Measurements from ENCODE around the gene VPS4A.
"Not testable (repeated sequence)": the region's sequence is repeated elsewhere in the genome, so short reads cannot be mapped to it uniquely, and the experiment has no call there.

Gene VPS4A

DNA sequence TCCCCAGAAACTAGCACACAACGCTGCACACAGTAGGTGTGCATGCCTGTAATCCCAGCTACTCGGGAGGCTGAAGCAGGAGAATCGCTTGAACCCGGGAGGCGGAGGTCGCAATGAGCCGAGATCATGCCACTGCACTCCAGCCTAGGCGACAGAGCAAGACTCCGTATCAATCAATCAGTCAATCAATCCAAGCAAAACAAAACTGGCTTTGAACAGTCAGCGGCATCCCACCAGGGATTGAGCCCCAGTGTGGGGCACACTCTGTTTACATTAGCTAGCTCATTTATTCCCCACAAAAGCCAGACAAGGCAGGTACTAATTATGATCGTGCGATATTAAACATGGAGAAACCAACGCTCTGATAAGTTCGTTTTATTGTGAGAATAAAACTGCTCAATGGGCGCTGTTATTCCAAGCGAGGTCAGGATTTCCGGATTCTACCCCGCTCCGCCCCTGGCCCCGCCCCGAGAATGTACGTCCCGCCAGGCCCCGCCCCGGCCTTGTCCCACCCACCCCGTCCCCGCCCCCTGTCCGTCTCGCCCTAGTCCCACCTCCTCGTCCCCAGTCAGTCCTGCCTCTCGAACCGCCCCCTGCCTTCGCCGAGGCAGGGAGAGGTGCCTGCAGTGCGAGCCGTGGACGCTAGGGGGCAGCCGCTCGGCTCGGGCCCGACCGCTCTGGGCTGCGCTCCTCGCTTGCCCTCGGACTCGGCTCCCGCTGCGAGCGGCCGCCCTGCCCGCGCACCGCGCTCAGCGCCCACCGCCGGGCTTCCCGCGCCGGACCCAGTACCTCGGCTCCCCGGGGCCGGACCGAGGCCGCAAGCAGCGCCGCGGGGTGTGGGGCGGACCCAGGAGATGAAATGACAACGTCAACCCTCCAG, at the start of gene VPS4A:
TSS of gene VPS4A (plus strand) at position 698 of the 880 bp plus-strand sequence. CDS start at position 860, 162 bp downstream.
- DNase-seq, result peak; percentile 86

DNA sequence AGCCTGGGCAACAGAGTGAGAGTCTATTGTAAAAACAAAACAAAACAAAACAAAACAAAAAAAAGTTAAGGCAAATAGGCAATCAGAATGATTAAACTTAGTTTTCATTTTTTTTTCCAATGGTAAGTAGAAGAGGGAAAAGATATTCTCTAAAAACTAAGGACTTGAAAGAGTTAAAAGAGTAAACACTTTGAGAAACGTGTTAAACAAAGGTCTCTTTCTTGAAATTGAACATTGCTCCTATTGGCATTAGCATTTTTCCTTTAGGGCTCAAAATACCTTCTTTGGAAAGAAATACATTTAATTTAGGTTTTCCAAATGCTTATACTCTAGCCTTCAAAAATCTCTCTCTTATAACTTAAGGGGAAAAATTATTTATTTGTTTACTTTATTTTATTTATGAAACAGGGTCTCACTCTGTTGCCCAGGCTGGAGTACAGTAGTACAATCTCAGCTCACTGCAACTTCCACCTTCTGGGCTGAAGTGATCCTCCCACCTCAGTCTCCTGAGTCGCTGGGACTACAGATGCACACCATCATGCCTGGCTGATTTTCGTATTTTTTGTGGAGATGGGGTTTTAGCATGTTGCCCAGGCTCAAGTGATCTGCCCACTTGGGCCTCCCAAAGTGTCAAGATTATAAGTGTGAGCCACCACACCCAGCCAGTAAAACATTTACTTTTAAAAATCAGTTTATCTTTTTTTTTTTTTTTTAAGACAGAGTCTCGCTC, 44.7 kb upstream of the VPS4A start:
- no peak for DNase-seq

DNA sequence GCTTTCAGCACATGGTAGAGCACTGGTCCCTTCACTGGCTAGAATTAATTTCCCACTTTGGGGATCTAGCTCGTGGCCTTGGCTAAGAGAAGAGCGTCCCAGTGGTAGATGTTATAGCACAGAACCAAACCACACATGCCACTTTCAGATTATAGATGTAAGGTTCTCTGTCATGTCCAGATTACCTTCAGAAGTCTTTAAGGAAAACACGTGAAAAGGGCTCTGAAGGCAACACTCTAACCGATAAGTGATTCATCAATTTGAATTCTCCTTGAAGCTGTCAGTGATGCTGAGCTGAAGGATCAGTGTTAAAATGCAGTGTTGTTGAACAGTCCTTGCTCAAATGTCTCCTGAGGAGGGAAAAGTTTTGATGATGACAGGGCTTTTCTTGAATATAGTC, 43.5 kb upstream of the VPS4A start:
- no peak for DNase-seq

DNA sequence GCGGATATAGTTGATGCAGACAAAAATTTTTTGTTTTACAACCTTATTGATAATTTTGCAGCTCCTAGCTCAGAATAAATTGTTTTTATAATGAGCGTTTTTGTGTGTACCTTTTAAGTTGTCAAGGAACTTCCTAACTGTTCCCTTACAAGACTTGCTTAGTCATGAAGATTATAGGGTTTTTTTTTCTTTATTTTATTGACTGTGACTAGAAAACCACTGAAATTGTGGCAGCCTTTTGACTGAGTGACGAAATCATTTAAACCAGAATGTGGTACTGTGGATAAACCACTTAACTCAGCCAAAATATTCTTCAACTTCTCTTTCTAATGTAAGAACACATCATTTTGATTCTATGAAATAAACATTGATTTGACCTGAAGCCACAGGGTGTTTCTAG, 40.8 kb upstream of the VPS4A start:
- no peak for DNase-seq

DNA sequence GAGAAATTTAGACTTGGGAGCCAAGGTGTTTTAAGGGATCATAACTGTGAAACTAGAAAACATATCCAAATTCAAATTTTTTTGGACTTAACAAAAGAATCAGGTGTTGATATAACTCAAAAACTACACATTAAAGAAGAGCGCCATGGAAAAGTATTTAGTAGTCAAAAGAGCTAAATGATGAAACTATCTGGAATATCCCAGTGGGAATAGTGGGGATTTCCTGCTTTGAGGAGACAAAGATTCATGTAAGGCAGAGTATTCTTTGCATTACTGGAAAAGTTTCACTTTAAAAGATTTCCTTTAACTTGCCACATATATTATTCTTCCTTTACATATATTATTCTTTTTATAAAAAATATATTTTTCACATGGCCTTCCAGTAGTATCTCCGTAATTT, 40.3 kb upstream of the VPS4A start:
- no peak for DNase-seq

DNA sequence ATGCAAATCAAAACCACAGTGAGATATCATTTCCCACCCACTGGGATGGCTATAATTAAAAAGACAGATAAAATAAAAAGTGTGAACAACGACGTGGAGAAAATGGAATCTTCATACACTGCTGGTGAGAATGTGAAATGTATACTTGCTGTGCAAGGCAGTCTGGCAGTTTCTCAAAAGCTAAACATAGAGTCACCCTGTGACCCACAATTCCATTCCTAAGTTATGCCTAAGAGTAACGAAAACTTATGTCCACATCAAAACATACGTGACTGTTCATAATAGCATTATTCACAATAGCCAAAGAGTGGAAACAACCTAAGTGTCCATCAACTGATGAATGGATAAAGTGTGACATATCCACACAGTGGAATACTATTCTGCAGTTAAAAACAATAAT, 38.1 kb upstream of the VPS4A start:
- DNase-seq, result no peak

DNA sequence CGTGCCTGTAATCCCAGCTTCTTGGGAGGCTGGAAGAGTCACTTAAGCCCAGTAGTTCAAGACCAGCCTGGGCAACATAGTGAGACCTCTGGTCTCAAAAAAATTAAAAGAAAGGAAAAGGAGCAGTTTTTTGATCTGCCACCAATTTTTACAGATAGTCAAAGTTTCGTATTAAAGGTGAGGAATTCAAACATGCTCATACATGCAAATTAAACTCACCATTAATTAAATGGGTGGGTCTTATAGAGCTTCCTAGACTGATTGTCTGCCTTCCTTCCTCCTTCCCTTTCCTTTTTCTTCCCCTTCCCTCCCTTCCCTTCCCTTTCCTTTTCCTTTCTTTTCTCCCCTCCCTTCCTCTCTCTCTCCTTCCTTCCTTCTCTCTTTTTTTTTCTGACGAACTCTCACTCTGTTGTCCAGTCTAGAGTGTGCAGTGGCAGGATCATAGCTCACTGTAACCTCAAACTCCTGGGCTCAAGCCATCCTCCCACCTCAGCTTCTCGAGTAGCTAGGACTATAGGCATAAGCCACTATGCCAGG, 36.4 kb upstream of the VPS4A start:
- DNase-seq, result no peak

DNA sequence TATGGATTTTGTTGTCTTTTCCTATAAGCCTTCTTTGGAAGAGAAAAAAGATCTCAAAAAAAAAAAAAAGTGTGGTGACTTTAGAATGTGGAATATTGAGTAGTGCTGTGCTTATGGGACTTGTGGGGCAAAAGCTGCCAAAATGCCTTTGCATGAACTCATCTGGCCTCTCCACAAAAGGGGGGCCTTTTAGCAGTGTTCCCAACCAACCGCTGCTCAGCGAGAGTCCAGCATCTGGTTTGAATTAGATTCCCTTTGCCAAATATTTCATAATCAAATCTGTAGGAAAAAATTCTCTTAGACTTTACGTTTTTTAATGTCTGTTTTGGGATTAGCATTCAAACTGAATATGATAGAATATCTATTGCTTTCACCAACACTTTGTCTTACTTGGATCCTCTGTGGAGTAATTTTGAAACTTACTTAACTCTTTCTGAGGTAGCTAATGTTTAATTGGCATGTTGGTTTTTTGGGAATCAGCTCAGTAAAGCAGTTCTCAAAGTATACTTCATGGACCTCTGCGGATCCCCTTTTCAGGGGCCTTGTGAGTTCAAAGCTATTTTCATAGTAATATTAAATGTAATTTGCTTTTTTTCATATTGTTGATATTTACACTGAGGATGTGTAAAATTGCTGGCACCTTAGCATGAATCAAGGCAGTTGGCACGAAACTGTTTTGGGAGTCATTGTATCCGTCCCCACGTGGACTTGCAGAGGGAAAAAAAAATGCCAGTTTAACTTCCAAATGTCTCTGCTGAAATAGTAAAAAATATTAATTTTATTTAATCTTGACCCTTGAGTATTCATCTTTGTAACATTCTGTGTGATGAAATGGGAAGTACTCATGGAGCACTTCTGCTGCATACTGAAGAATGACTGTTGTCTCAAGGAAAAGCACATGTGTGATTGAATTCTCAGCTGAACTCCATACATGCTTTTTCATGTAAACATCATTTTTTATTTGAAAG, 34.7 kb upstream of the VPS4A start:
- DNase-seq, result peak; percentile 91

DNA sequence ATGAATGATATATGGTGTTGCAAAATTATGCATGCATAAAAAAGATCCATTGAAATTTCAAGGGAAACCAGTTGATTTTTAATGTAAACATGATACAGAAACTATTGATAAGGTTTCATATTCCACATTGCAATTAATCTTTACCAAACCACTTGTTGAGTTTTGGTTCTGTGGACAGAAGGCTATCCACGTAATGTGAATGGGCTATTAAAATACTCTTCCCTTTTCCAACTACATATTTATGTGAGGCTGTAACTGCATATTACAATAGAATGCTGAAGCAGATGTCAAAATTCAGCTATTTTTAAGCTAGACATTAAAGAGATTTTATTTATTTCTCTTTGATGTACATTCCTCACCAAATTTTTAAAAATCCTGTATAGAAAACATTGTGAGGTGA, 33.7 kb upstream of the VPS4A start:
- DNase-seq, result no peak

DNA sequence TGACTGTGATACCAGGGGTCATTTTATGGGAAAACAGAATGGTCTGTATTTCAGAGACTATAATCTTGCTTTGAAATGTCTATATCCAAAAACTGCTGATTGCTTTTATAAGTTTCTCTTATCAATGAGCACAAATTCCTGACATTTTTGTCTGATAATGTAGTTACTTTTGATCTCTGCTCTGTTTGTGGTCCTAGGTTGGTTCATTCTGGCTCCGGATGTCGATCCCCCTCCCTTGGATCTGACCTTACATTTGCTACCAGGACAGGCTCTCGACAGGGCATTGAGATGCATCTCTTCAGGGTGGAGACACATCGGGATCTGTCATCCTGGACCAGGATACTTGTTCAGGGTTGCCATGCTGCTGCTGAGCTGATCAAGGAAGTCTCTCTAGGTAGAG, 27.3 kb upstream of the VPS4A start:
- DNase-seq, result no peak

DNA sequence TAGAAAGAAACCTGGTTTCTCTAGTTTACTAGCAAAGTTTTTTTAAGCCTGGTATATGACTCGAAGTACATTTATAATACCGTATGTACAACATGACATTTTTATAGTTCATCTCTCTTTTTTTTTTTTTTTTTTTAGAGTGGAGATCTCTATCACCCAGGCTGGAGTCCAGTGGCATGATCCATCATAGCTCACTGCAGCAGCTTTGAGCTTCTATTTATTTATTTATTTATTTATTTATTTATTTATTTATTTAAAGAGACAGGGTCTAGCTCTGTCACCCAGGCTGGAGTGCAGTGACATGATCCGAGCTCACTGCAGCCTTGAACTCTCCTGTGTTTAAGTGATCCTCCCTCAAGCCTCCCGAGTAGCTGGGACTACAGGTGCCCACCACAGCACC, 25.9 kb upstream of the VPS4A start:
- DNase-seq, result no peak

DNA sequence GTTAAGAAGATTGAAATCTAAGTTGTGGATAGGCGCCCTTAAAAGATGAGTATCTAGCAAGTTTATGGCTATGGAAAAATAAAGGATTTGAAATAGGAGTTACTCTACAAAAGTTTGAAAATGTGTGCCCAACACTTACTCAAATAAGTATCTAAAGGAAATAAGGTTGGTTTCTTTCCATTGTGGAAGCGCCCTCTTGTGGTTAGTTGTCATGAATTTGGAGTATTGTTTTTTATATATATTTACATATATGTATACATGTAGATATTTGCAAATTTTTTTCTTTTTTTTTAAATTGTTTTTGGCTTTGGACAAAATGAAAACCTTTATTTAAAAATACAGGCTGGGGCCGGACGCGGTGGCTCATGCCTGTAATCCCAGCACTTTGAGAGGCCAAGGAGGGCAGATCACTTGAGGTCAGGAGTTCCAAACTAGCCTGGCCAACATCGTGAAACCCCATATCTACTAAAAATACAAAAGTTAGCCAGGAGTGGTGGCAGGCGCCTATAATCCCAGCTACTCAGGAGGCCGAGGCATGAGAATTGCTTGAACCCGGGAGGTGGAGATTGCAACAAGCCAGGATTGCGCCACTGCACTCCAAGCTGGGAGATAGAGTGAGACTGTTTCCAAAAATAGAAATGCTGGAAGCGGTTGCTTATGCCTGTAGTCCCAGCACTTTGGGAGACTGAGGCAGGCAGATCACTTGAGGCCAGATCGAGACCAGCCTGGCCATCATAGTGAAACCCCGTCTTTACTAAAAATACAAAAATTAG, 24.0 kb upstream of the VPS4A start:
- DNase-seq, result peak; percentile 54

DNA sequence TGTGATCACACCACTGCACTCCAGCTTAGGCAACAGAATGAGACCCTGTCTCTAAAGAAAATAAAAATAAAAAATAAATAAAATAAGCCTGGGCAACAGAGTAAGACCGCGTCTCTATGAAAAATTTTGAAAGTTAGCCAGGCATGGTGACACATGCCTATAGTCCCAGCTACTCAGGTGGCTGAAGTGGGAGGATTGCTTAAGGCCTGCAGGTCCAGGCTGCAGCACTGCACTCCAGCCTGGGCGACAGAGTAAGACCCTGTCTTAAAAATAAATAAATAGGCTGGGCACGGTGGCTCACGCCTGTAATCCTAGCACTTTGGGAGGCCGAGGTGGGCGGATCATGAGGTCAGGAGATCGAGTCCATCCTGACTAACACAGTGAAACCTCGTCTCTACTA, 19.5 kb upstream of the VPS4A start:
- DNase-seq, result not testable (repeated sequence)

DNA sequence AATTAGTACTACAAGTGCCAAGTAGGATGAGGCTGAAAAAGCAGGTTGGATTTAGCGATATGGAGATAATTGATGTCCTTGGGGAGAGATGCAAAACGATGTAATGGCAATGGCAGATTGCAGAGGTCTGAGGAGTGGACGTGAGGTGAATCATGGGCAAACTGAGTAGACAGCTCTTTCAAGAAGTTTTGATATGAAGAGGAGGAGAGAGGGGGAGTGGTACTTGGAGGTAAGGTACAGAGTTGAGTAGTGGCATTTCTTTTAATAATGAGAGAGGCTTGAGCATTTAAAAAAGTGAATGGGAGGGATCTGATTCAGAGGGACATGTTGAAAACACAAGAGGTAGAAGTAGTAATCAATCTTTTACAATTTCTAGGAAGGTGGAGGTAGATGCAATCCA, 17.7 kb upstream of the VPS4A start:
- no peak for DNase-seq

DNA sequence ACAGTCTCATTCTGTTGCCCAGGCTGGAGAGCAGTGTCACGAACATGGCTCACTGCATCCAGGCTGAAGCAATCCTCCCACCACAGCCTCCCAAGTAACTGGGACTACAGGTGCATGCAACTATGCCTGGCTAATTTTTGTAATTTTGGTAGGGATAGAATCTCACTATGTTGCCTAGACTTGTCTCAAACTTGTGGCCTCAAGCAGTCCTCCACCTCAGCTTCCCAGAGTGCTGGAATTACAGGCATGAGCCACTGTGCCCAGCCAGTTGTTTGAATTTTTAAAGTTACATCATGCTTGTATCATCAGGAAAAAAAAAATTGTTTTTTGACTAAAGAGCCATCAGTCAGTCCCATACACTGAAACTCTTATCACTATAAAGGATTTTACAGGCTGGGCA, 17.1 kb upstream of the VPS4A start:
- no peak for DNase-seq

DNA sequence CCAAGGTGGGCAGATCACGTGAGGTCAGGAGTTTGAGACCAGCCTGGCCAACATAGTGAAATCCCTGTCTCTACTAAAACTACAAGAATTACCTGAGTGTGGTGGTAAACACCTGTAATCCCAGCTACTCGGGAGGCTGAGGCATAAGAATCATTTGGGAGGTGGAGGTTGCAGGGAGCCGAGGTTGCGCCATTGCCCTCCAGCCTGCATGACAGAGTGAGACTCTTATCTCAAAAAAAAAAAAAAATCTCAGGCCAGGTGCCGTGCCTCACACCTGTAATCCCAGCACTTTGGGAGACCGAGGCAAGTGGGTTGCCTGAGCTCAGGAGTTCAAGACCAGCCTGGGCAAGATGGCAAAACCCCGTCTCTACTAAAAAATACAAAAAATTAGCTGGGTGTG, 14.4 kb upstream of the VPS4A start:
- not testable (repeated sequence) for DNase-seq

DNA sequence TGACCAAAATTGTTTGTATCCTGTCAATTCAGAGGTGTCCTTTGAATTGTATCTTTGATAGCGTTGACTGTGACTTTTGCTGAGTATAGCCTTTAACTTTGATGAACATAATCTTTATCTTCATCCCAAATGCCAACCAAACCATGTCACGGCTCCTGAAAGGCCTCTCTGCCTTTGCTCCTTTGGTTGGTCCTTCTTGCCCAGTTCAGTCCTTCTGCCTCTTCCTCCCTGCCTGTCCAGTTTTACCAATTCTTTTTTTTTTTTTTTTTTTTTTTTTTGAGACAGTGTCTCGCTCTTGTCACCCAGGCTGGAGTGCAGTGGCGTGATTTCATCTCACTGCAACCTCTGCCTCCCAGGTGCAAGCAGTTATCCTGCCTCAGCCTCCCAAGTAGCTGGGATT, 12.9 kb upstream of the VPS4A start:
- no peak for DNase-seq

DNA sequence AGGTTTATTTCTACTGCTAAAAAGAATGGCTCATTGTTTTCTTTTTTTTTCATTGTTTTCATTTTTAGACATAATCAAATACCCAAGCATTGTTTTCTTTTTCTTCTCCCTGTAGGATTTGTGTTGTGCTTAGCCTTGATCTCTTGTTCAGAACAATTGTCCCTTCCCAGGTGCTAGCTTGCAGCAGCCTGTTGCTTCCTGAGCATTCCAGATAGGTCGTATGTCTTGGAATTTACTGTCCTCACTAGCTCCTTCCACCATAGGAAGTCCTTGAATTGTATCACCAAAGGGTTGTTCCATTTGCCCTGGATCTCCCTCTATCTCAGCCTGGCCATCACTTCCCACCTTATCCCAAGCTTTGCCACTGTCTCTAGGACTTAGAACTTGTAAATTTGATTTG, 10.0 kb upstream of the VPS4A start:
- DNase-seq, result no peak

DNA sequence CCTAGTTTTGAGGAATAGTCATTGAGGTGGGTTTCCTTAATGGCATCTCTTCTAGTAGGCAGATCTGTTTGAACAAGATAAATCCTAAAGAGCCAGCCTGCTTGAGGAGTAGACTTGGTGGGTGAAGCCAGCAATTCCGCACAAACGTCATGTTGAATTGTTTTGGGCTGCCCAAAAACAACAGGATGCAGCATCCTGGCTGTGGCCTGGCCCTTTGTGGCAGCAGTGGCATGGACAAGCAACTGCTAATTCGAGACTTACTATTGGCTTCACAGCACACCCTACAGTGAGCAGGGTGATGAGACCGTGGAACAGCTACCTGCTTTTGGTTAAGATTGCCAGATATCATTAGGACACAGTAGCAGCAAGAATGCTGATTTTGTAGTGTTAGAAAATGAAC, 9.3 kb upstream of the VPS4A start:
- no peak for DNase-seq

DNA sequence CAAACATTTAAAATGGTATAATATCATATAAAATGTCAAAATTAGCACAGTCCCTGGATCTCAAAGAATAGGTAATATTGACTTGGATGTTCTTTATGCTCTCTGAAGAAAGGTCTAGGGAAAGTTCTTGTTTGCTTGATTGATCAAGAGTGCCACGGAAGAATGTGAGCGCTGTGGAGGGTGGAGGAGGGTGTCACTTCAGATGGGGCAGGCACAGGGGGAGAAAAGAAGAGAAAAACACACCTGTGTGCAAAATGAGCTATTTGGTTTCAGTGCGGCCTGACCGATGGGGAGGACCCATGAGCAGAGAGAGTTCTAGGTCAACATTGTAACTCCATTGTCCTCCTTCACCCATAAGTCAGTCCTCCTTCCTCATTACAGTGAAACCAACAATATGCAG, 8.8 kb upstream of the VPS4A start:
- DNase-seq, result no peak

DNA sequence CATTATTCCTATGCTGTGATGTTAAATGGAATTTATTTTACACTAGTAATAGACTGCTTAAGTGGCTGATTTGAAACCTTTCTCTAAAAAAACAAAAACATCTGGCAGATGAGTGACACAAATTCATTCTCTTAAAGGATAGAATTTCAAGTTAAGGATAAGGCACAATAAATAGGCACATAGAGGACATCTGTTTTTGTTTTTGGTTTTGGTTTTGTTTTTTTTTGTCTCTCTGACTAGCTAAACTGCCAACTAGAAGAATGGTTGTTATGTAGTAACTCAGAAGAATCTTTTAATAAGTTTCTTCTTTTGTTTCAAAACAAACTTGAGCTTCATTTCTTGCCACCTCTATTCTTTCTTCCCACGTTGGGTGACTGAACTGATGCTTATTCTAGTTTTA, 5.1 kb upstream of the VPS4A start:
- DNase-seq, result no peak

DNA sequence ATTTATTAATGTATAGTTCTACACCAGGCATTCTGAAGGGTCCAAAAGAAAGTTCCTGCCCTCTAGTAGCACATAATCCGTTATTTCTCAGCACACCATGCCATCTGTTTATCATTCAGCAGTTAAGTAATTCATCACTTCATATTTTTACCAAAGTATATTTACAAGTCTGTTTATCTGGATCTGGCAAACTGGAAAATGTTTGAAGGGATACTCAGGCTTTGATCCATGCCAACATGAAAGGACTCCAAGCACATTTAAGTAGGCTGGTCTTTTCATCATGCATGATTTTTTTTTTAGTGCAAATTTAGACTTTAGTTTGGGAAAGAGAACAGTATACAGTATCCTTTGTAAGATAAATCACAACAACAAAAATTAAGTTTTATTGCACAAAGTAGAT, 4.1 kb upstream of the VPS4A start:
- DNase-seq, result no peak
